Measurements from ENCODE around the gene FRMD1.

Gene FRMD1

GRCh38 chr6:168117942-168118341, 38.9 kb upstream of the FRMD1 start:
- H3K27ac ChIP-seq, result no peak overlapping the region
- TF ChIP-seq CTCF (conservative IDR thresholded peaks at IDR 0.05), result peak; percentile 74

- no peak for TF ChIP-seq CTCF (conservative IDR thresholded peaks at IDR 0.05)
- no peak overlapping the region for H3K27ac ChIP-seq
Measured at GRCh38 chr6:168116975-168117899, 38.2 kb upstream of the FRMD1 start.

- TF ChIP-seq CTCF (conservative IDR thresholded peaks at IDR 0.05), result no peak
- no peak overlapping the region for H3K27ac ChIP-seq
Measured at GRCh38 chr6:168116438-168116974, 37.5 kb upstream of the FRMD1 start.

GRCh38 chr6:168115748-168116437, 36.9 kb upstream of the FRMD1 start:
- TF ChIP-seq CTCF (conservative IDR thresholded peaks at IDR 0.05), result no peak
- no peak overlapping the region for H3K27ac ChIP-seq

GRCh38 chr6:168113226-168113625, 34.2 kb upstream of the FRMD1 start:
- H3K27ac ChIP-seq, result no peak overlapping the region
- TF ChIP-seq CTCF (conservative IDR thresholded peaks at IDR 0.05), result no peak

- no peak overlapping the region for H3K27ac ChIP-seq
- TF ChIP-seq CTCF (conservative IDR thresholded peaks at IDR 0.05), result no peak
Measured at GRCh38 chr6:168111911-168112310, 32.9 kb upstream of the FRMD1 start.

- no peak overlapping the region for H3K27ac ChIP-seq
- TF ChIP-seq CTCF (conservative IDR thresholded peaks at IDR 0.05), result no peak
Measured at GRCh38 chr6:168110437-168110836, 31.4 kb upstream of the FRMD1 start.

All from VCaP (cell line).